Occipital lobe (tissue), 2 donors: ENCODE measurements around the gene ERC1. TPM values are rescaled to one million over a fixed set of nuclear protein-coding genes. Genes with fewer than 3 reads are reported as not detected.

Experiments
- DNase-seq: peaks from one replicate; lab custom pipeline; 2025; lab: John Stamatoyannopoulos, UW
- total RNA-seq: library from RNA; depleted of rRNA; stranded (reverse); fragments of >200 nt; gene quantifications from one replicate; pipeline ENCODE4 v1.2.3, GENCODE V29; 2014

Gene ERC1
- total RNA-seq, 1 donor from 2014 or later: 119 TPM

DNA sequence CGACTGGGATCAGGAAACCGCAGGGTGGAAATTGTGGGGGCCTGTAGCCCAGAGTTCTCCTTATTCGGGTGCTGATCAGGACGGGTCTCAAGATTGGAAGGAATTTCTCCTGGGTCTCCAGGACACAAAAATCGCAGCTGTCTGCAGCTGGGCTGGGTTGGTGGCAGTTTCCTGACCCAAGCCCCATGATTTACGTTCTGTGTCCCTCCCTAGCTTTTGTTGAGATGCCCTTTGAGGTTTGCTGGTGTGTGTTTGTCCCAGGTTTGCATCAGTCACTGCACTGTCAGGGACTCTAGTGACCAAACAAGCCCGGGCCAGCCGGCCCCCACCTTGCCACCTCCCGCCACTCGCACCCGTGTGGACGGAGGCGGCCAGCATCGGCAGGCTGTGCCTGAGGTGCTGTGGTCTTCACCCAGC lies 513.9 kb downstream of the ERC1 start:
- no peak for DNase-seq

DNA sequence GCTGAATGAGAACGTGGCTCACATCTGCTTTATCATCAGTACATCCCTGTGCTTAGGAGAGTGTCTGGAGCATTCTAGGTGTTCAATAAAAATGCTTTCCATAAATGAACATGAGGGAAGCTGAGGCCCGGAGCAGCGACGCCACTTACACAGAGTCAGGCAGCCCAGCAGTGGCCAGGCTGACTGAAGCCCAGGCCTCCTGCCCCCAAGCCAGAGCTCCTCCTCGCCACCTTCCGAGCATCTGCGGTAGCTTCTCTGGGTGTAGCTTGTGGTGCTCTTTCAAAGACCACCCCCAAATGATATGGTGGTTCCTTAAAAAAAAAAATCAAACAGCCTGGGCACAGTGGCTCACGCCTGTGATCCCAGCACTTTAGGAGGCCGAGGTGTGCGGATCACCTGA lies 514.6 kb downstream of the ERC1 start:
- no peak for DNase-seq

DNA sequence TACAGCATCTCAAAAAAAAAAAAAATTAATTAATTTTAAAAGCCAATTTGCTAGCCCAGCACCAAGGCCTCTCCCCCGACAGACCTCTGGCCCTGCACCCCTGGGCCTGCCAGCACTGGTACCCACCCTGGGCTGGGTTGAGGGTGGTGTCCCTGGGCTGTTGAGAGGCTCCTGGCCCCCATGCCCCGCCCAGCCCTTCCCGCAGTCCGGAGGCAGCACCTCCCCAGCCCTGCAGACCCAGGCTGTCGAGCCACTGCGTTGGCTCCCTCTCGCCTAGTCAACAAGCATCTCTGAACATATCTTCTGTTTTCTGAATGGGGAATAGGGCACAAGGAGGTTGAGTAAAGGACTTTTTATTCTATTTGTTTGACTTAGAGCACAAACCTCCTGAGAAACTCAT lies 516.3 kb downstream of the ERC1 start:
- no peak for DNase-seq

DNA sequence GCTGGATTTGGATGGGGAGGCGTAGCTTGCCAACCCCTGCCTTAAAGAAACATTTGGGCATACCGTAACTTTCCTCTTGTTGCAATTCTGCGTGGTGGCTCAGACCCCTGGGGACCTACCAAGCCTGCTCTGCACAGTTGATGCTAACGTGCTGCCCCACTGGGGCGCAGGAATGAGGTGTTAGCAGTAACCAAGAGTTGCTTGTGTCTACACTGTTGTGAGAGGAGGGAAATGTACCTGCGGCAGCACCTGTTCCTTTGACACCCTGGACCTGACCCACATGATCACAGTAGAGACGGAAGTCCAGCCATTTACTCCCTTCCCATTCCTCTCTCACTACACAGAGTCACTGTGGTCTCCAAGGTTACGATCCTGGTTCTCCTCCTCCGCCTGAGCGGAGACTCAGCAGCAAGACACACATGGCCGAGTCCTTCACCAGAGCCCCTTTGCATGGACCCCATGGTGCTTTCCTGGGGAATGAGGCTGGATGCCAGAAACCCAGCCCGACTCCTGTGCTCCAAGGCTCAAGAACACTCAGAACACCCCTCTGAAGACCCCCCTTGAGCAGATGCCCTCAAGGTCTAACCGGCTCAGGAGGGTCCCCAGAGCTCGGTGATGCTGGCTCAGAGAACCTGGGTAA lies 518.5 kb downstream of the ERC1 start:
- no peak for DNase-seq

DNA sequence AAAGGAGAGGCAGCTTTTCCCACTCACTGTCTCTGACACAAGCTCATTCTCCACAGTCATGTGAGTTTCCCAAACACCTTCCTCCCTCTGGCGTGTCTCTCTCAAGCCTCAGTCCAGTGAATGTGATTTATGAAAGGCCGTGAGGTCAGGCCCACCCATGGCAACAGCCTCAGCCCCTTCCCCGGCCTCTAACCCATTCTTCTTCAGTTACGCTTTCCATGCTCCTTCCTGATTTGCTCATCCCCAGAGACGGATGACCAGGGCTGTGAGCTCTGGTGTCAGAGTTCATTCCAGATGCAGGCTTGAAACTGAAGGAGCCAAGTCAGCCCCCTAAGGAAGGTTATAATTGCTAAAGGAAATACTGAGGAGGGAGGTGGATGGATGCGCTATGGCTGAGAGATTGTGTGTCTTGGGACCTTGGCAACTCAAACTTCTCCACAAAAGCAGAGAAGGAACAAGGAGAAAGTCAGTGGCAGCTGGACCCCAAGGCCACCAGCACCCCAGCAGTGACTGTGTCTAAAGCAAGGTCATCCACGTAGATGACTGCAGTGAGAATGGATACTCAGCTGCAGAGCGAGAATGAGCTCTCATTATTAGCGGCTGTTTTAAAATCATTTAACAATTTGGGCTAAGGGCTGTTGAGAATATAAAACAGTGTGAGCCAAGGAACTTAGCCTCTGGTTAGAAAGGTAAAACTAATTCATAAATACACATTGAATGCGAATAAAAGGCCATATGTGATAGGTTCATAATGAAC lies 519.2 kb downstream of the ERC1 start:
- DNase-seq: no peak

DNA sequence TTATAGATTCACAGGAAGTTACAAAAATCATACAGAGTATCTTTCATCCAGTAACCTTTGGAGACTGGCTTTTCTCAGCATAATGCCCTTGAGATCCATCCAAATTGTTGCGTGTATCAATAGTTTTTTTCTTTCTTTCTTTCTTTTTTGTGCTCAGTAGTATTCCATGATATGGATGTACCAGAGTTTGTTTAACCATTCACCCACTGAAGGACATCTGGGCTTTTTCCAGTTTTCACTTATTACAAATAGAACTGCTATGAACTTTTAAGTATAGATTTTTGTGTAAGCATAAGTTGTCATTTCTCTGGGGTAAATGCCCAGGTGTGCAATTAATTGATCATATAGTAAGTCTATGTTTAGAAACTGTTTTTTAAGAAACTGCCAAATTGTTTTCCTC lies 524.0 kb downstream of the ERC1 start:
- DNase-seq: no peak

DNA sequence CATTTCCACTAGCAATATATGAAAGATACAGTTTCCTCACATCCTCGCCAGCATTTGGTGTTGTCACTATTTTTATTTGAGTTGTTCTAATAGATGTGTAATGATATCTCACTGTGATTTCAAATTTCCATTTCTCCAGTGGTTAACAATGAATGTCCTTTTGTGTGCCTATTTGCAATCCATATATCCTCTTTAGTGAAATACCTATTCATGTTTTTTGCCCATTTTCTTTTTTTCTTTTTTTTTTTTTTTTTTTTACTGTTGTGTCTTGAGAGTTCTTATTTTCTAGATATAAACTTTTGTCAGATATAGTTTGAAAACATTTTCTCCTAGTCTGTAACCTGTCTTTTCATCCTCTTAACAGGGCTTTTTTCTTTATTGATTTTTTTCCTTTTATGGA lies 524.4 kb downstream of the ERC1 start:
- no peak for DNase-seq

DNA sequence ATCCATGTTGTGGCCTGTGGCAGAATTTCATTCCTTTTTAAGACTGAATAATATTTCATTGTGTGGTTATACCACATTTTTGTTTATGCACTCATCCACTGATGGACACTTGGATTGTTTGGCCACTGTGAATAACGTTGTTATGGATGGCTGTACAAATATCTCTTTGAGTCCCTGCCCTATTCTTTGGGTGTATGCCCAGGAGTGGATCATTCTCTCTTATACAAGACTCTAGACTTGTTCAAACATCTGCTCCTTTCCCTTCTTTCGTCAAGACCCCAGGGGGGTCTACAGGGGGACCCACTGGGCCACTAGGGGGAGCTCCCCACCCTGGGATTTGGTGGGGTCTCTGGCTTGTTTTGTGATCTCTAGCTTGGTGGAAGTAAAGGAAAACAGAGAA lies 526.0 kb downstream of the ERC1 start:
- DNase-seq: no peak

DNA sequence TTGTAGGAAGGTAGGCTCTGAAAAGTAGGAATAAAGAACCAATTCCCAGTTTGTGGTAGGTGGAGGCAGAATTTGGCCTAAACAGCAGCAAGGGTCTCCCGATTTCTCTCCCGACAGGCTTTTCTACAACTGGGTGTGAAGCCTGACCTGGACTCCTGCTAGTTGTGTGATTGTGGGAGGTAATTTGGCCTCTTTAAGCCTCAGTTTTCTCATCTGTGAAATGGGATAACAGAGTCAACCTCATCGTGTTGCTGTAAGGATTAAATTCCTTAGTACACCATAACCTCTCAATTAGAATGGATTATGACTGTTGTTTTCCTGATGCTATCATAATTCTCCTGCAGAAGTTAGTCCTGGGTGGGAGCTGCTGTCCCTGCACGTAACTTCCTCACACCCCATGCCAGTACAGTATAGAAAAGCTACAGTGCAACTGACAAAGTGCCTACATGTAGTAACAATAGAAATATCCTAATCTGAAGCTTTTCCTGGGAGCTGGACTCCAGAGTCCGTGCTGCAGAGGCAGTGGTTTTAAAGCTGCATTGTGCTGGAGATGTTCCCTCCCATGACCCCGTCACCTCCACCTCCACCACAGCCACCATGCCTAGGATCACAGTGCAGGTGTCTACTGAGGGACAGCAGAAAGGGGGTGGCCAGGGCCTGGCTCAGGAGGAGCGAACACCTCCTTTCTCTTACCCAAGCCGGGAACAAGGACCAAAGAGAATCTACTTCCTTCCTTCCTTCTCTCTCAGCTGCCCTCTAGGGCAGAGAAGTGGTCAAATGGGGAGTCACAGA lies 526.9 kb downstream of the ERC1 start:
- DNase-seq: no peak

DNA sequence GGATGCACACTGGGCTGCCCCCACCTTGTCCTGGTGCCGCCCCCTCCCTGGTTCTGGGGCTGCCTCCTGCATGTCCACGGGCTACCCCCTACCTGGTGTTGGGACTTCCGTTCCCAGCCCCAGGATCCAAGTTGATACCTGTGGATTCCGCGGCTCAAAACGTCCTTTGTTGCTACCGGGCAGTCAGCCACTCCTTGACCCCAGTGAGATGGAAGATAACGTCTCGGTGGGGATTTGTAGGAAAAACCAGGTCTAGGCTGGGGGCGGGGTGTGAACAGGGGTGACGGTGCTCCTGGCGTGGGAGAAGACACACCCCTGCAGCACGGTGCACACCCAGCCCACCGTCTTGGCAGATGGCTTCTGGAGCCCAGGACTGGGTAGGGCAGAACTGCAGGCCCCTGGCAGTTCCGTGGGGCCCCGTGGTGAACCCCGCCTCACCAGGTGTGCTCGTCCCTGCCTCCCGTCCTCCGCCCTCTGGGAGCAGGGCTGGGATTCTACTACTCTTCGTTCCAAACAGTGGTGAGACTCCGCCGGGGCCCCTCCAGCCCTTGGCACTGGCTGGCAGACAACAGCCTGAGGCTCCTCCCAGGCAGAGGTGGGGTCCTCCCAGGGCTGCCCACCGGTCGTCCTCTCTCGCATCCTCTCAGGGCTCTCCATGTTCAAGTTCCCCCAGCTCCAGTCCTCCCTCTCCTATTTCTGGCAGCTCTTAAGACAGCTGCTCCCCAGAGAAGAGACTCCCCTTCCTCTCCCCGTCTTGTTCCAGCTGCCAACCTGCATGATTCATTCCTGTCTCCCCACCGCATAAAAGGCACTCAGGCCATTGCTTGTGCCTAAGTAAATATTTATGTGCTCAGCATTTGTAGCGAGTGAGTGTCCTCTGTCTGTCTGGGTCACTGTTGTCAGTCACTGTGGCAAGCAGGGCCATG lies 527.8 kb downstream of the ERC1 start:
- no peak for DNase-seq

DNA sequence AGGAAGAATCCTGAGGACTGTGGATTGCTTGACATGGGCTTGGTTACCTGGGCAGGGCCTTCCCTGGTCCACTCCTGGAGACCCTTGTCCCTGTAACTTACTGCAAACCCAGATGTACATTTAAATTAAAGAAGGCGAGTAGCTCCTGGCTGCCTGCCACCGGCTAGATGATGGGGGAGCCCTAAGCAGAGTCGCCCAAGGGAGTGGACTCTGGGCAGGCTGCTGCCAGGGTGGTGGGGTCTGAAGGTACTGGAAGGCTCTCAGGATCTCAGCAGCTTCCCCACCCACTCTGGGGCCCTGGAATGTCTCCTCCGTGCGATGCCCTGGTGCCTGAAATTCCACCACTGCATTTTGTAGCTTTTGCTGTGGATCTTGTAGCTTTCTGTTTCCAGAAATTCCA lies 528.6 kb downstream of the ERC1 start:
- DNase-seq: no peak

DNA sequence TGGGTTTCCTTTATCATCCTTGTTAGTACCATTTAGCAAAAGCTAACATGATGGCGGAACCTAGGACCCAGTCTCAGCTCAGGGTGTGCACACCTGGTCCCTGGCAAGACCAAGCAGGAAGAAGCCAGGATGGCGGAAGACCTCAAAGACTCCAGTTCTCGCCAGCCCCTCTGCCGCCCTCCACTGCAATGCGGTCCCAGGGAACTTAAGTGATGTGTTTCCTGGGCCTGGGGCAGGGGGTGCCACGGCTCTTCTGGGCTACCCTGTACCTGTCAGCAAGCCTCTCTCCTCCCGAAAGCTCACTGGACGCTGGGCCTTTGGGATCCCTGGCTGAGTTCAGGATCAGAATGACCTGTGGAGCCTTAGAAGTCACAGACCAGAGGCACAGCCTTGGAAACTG lies 532.0 kb downstream of the ERC1 start:
- no peak for DNase-seq

DNA sequence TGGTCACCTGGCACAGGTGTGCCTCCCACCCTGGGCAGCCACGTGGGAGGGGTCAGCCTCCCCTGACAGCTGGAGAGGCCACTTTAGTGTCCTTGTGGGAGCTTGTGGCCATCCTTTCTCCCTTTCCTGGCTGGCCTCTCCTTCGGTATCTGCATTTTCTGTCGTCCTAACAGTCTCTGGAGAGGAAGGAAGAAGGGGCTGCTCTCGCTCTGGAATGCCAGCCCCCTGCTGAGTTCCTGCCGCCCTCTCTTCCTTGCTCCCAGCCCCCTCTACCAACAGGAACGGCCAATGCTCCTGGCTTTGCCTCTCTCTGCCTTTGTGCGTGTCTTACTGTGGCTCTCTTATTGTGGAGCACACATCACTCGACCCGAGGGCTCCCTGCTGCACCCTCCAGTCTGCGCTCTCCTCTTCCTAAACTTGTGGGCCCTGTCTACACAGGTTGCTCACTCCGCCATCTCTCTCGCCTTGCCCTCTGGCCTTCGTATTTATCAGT lies 532.6 kb downstream of the ERC1 start:
- DNase-seq: no peak

DNA sequence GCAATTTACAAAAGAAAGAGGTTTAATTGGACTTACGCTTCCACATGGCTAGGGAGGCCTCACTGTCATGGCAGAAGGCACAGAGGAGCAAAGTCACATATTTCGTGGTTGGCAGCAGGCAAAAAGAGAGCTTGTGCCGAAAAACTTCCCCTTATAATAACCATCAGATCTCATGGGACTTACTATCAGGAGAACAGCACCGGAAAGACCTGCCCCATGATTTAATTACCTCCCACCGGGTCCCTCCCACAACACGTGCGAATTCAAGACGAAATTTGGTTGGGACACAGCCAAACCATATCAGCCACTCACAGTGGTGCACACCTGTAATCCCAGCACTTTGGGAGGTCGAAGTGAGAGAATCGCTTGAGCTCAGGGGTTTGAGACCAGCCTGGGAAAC lies 534.8 kb downstream of the ERC1 start:
- DNase-seq: no peak

DNA sequence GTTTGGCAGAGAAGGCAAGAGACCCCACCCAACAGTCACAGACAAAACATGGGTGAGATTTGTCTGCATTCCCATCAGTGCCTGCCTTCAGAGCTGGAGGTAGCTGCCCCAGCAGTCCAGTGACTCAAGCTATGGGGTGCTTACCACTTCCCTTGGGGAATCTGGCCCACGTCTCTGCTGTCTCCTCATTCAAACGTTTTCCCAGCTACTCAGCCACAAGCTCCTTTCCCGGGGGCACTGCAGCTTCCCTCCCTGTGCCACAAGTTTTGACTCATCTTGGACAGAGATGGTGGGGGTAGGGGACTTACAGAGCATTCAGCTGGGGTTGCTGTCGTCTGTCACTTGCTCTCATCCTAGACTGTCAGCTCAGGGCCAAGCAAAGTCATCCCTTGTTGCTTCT lies 536.8 kb downstream of the ERC1 start:
- no peak for DNase-seq

DNA sequence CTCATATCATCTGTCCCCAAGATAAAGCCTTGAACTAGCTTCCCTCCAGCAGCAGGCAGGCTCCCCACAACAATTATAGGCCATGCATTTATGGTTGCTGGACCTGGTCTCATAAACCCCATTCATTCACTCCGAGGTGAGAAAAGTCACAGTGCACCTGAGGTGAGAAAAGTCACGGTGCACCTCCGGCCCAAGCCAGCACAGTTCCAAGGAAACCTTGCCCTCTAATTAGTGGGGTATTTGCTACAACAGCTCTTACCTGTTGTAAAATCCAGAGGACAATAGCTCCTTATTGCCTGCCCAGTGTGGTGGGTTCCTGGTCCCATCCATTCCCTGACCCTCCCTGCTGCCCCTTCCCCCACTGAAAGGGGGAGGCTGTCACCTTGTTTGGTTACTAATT lies 537.8 kb downstream of the ERC1 start:
- DNase-seq: no peak

DNA sequence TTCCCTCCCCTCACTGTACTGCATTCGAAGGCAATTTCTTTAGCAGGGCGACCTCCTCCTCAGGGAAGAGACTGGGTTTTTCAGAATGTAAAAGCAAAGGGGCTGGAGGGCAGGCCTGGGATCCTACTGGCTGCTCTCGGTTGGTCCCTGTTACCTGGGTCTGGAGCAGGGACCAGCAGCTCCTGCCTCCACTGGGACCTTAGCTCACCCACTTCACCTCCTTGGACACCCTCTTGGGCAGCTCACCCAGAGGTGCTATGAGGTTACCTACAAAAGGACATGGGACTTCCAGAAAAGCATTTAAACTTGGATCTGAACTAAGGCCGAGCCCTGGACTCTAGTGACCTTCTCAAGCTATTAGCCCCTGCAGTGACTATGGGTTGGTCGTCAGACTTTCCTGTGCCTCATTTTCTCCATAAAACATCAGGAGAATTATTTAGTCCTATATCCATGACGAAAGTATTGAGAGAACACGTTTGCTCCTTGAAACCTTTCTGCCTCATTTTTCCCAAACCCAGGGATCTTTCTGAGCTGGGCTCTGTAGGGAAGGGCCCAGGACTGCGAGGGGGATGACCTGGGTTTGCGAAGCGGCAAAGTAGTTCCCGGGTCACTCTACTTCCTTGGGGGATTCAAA lies 538.3 kb downstream of the ERC1 start:
- DNase-seq: no peak

DNA sequence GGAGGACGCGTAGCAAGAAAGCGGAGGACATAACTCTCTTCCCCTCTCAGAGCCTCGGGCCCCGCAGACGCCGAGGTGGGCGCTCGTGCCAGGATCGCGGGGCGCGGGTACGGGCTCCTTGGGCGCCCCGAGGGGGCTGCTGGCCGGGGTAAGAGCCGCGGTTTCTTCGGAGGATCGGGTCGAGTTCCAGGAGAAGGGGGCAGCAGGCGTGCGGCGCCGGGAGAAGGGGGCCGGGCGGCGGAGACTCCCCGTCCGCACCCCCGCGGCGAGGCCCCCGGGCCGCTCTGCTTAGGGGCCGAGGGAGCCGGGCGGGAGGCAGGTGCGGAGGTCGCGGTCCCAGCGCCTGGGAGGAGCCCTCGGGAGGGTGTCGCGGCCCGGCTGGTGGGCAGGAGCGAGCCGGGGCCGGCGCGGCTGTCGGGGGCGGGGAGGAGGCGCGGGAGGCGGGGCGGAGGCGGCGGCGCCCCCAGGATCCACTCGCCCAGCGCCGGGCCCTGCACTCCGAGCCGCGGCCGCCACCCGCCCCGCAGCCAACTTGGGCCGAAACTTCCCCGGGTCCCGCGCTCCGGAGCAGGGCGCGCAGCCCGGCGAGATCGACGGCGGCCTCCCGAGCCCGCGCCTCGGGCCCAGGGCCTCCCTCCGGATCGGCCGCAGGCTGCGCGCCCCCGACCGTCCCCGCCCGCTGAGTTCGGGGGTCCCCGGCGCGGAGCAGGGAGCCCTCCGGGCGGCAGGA lies 539.0 kb downstream of the ERC1 start:
- DNase-seq: no peak

DNA sequence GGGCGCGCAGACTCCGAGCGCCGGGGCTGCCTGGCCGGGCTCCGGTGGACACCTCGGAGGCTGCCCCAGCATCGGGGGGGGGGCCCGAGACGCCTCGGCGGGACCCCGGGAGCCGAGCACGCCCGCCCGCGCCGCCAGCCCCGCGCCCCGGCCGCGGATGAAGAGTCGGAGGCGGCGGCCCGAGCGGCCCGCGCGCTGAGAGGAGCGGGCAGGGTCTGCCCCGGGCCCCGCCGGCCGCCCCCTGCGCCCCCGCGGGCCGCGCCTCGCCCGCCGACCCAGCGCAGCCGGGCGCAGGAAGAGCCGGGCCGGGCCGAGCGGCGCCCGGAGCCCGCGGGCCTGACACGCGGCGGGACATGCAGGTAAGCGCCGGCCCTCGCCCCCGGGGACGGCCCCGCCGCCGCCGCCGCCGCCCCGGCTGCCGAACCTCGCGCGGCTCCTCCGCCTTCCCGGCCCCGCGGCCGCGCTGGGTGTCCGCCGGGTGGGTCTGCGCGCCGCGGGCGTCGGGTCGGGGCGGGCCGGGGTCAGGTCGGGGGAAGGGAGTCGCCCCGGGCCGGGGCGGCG lies 539.6 kb downstream of the ERC1 start:
- no peak for DNase-seq

DNA sequence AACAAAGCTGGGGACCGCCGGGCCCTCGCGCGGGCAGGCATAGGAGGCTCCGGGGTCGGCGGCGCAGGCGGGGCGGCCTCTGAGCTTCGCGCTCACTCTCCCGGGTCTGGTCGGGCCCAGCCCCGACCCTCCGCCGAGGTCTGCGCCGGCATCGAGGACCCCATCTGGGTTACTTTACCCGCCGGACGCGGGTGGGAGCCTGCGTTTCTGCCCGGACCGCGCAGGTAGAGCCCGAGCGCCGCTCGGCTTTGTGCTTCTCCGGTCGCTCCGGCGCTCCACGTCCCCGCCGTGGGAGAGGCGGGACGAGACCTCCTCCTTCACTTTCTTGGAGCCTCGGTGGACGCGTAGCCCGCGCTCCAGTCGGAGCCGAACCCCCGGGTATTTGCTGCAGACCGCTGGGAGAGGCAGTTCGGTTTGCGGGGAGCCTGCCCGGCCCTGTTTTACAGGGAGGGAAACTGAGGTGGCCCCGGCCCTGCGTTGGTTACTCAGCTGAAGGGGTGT lies 540.2 kb downstream of the ERC1 start:
- no peak for DNase-seq
